ENCODE data around the gene AGBL1.

GRCh38 chr15:86616771-86617170 is 537.1 kb downstream of the AGBL1 start:
- no peak for TF ChIP-seq POLR2AphosphoS5 (IDR thresholded peaks at IDR 0.05)
- TF ChIP-seq CTCF (IDR thresholded peaks at IDR 0.05): no peak
- TF ChIP-seq POLR2A (IDR thresholded peaks at IDR 0.05): no peak

All from prostate gland (tissue), 2 donors.